CD4-positive, alpha-beta T cell treated with Interleukin-12 subunit alpha and Interleukin-12 subunit beta, for 1 hour (primary cell): ENCODE results near the gene ATP5PB.

ENCODE experiments used
- DNase-seq: peaks from one replicate; pipeline ENCODE4 v3.0.0-alpha.2; 2020

ATP5PB gene

GRCh38 chr1:111476214-111476613 lies 26.9 kb downstream of the ATP5PB start:
- DNase-seq = no peak

GRCh38 chr1:111476761-111477309 lies 27.6 kb downstream of the ATP5PB start:
- DNase-seq = peak; percentile 61

DNA sequence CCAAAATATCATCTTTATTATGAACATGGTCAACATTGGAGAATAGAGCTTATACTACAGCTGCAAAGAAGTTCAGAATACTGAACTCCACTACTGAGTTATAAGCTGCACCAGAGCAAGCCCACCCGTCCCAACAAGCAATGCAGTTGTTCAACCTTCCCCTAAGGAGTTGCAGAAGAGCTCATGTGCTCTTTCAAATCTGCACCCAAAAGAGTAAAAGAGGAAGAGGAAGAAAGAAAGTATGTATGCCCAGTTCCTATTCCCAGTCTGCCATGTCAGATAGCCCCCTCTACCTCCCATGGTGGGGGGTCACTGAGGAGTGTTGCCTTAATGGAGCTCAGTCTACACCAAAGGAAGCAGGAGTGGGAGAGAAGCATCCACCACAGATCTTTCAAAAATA lies 31.4 kb downstream of the ATP5PB start:
- no peak for DNase-seq

- peak; percentile 65 for DNase-seq
Observed at GRCh38 chr1:111481387-111482221, 32.3 kb downstream of the ATP5PB start.

GRCh38 chr1:111483166-111483565 lies 33.9 kb downstream of the ATP5PB start:
- no peak for DNase-seq

DNA sequence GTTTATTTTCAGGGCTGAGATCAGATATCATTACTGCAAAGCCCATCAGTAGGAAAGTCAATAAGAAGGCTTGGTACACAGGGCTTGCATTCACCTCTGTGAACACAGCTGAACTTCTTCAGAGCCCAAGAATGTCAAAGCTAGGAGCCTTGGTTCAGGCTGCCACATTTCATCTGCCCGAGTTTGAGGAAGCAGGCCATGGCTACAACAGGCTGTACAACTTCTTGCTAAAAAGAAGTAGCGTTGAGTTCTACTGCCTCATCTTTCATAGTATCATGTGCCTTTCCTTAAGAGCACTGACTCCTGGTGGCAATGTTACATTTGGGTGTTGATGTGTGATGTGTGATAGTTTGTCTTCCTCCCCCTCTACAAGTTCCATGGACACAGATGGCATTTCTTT lies 34.6 kb downstream of the ATP5PB start:
- DNase-seq = no peak

DNA sequence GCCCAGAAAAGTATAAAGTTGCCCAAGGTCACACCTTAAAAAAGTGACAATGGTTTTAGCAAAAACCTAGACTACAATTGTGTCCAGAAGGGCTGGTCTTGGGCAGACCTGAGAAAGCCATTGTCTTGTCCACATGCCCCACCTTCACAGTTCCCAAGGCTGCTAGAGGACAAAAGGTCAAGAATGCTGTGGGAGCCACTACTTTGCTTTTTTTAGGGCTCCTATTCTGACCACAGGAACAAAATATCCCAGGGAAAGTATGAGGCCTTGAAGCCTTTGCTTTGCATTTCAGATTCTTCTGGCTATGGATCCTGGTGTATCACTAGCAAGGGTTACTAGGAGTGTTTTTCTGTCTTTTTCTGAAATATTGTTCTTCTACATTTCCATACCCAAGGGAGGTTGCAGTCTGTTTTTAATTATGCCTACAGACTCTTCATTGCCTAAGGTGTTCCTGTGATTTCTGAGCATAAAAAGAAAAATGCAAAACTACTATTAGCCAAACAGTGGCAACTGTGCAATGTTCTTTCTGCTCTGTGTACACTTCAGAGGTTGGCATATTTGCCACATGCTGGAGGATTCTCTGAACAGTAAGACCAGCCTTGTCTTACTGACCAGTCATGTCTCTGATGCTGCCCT lies 35.2 kb downstream of the ATP5PB start:
- no peak for DNase-seq

DNA sequence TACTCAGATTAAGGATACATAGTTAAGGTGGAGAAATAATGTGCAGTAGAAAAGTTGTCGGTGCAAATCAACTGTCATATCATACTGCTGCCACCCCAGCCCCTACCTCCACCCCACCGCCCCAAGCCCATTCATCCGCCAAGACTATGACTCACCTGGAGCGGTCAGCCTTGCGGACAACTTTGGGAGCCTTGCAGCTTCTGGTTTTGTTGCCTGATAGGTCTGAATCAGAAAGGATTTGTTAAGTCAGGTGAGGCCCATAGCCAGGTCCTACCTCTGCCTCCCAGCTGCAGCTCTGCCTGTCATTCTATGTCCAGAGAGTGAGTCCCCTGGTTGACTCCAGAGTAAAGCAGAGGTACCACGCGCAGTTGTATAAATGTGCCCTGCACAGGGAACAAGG lies 37.2 kb downstream of the ATP5PB start:
- DNase-seq = no peak

DNA sequence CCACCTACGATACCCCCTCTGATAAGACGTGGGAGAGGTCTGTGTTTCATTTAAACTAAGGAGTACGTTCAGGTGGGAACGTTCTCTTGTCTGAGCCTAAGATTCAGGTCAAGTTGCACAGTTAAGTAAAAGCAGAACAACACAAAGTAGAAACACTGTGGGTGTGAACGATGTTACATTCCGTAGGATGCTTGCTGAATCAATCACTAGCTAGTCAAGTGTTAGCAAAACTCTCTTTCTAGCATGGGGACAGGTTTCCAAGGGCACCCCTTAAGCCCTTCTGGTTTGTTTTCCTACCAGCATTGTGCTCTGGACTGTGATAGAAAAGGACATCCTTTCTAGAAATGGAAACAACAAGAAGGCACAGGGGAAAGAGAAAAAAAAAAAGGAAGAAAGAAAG lies 37.9 kb downstream of the ATP5PB start:
- DNase-seq = no peak

- no peak for DNase-seq
Observed at GRCh38 chr1:111488669-111489068, 39.4 kb downstream of the ATP5PB start.

DNA sequence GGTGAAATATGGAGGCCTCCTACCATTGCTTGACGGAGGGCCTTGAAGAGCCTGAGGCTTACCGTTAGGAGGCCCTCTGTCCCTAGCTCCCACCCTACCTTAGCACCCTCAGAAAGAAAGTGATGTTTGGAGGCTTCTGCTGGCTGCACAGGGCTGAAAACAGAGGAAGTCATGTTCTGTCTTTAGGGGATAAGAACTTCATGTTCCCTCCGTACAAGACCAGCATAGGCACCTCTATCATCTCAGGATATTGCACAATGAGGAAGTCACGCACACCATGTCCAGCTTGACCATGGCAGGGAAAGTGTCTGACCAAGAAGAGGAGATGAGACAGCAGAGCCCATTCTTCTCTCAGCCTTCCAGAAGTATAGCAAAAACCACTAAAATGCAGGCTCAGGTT lies 40.3 kb downstream of the ATP5PB start:
- no peak for DNase-seq

GRCh38 chr1:111490220-111490619 lies 41.0 kb downstream of the ATP5PB start:
- DNase-seq = no peak

GRCh38 chr1:111491070-111491469 lies 41.8 kb downstream of the ATP5PB start:
- no peak for DNase-seq

GRCh38 chr1:111496398-111496797 lies 47.1 kb downstream of the ATP5PB start:
- no peak for DNase-seq

- no peak for DNase-seq
Observed at GRCh38 chr1:111497592-111497991, 48.3 kb downstream of the ATP5PB start.

- DNase-seq = no peak
Observed at GRCh38 chr1:111499026-111499785, 49.9 kb downstream of the ATP5PB start.

DNA sequence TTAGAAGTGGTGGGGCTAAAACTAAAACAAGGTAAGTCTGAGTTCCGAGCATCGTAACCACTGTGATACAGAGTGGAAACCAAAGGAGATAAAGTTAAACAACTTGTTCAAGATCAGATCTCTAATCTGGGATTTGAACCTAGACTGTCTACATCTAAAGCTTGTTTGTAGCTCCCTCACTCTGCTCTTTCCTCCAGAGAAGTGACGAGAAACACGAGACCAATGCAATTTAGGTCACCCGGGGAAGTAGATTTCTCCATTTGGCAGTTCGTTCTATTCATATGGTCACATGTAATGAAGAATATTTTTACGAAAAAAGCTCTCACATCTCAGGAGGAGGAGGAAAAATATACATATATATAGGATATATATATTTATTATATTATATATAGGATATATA lies 52.4 kb downstream of the ATP5PB start:
- DNase-seq = no peak

DNA sequence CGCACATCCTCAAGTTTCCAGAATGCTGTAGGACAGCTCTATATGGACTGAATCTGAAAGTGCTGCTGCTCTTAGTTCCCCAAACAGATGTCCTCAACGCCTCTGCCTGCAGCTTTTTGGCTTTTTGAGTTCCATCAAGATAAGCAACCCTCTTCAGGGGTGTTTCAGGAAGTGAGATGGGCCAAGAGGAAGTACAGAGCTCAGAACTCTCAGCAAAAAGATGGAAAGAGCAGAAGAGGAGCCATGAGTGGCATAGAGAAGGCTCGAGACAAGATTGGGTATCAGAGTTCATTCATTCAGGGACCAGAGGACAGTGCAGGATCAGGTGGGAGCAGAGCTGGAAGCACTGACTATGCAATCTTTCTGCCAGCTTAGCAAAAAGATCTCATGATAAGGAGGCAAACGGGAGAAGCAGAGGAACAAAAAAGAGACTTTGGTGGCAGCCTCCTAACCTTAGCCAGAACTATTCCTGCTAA lies 54.4 kb downstream of the ATP5PB start, which contains the start of the genes ADORA3 and TMIGD3:
Gene ADORA3, minus strand, starts transcription at position 49 of the 476 bp plus-strand sequence. CDS start 279 bp downstream, outside the sequence.
Gene TMIGD3, minus strand, starts transcription at position 49 of the 476 bp plus-strand sequence. CDS start 279 bp downstream, outside the sequence.
- peak; percentile 27 for DNase-seq

DNA sequence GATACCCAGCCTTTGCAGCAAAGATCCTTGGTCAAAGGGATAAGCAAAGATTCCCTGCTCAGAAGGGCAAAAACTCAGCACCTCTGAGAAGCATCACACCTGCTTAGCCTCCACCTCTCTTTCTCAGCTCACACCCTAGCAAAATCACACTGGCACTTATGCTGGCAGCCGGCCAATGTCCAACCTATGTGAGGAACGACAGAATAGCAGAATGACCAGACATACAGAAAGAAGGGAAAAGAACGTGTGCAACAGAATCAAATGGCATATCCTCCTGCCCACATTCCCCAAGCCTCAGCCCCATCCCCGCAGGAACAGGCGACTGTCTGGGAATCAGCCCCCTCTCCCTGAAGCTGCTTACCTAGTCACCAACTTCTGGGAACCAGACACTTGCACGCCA lies 54.8 kb downstream of the ATP5PB start:
- no peak for DNase-seq

DNA sequence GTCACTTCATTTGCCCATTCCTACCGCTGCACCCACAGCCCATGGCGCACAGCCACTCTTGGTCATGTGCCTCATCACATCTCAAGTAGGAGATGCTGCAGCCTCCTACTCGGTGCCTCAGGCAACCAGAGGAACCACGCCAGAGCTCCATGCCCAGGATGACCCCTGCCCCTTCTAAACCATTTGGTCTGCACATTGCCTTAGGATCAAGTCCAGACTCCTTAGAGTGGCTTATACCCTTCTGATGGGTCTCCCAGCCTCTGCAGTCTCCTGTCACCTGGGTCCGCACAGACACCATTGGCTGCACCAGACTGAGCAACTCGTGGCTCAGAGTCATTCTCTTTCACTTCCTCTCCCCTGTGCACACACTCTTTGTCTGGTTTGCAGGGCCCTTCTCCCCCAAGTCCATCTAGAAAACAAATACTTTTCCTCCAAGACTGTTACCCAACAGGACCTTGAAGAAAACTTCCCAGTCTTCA lies 56.4 kb downstream of the ATP5PB start:
- no peak for DNase-seq

GRCh38 chr1:111506561-111506960 lies 57.3 kb downstream of the ATP5PB start:
- no peak for DNase-seq

DNA sequence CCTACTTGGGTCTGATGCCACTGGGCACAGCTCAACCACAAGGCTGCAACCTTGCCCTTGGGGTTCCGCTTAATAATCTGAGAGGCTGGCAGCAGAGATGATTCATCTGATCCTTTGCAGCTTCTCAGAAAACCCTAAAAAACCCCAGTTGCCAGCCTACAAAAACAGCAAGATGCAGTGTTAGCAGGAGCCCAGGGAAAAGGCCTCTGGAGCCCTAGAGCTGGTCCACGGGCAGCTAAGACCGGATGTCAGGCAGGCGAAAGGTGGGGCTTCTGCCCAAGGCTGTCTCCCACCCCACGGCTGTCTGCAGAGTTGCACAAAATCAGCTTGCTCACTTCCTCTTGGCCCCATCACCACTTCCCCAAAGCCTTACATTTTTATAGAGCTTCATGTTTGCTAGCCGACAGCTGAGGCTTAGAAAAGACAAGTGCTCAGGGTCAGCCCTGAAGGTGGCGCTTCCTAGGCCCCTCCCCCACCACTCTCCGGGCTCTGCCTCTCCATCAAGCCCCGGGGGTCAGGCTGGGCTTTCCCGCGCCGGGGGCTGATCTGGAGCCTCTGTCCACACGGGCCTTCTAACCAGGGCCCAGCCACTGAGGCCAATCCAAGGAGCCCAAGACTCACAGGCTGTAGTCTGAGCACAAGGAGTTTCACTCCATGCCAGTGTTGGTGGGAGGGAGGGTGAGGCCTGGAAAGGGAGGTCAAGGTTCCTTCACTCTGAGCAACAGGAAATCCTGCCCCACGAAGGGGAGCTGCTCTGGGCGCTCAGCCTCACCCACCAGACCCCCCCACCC lies 58.3 kb downstream of the ATP5PB start:
- DNase-seq = peak; percentile 66
